A204.1 (cell line): ENCODE measurements around the gene HIPK4.
"Not testable (repeated sequence)": the region's sequence is repeated elsewhere in the genome, so short reads cannot be mapped to it uniquely, and the experiment has no call there.

Experiments
- FAIRE-seq: peaks from 2 replicates; lab custom pipeline; 2012; peaks lifted over from hg19 to GRCh38; lab: Jason Lieb, UNC

The HIPK4 gene

GRCh38 chr19:40390084-40390742 is at the start of gene HIPK4:
HIPK4 (minus strand) TSS chr19:40390181; CDS start chr19:40389902, 279 bp downstream.
- no peak for FAIRE-seq

- no peak for FAIRE-seq
These were observed 48.3 kb upstream of the HIPK4 start for GRCh38 chr19:40438284-40438683.

GRCh38 chr19:40433391-40434216 is 43.6 kb upstream of the HIPK4 start:
- peak; percentile 3 for FAIRE-seq

- FAIRE-seq = not testable (repeated sequence)
These were observed 42.8 kb upstream of the HIPK4 start for GRCh38 chr19:40432760-40433159.

- no peak for FAIRE-seq
These were observed 41.7 kb upstream of the HIPK4 start for GRCh38 chr19:40431698-40432097.

- FAIRE-seq = not testable (repeated sequence)
These were observed 40.3 kb upstream of the HIPK4 start for GRCh38 chr19:40430242-40430641.

GRCh38 chr19:40428197-40428596 is 38.2 kb upstream of the HIPK4 start:
- not testable (repeated sequence) for FAIRE-seq

GRCh38 chr19:40425450-40426287 is 35.7 kb upstream of the HIPK4 start, which contains the start of gene SERTAD1:
SERTAD1 (minus strand) TSS chr19:40425992; CDS start chr19:40423546, 2,446 bp downstream.
- FAIRE-seq = peak; percentile 99

GRCh38 chr19:40424637-40425449 is 34.9 kb upstream of the HIPK4 start:
- no peak for FAIRE-seq

GRCh38 chr19:40423938-40424337 is 34.0 kb upstream of the HIPK4 start:
- FAIRE-seq = no peak

- FAIRE-seq = no peak
These were observed 33.0 kb upstream of the HIPK4 start for GRCh38 chr19:40422748-40423566.

GRCh38 chr19:40421993-40422747 is 32.2 kb upstream of the HIPK4 start:
- FAIRE-seq = no peak

- FAIRE-seq = no peak
These were observed 31.1 kb upstream of the HIPK4 start for GRCh38 chr19:40420766-40421765.

GRCh38 chr19:40420451-40420765 is 30.4 kb upstream of the HIPK4 start:
- FAIRE-seq = no peak

GRCh38 chr19:40419780-40420179 is 29.8 kb upstream of the HIPK4 start:
- FAIRE-seq = no peak

GRCh38 chr19:40419066-40419612 is 29.2 kb upstream of the HIPK4 start:
- no peak for FAIRE-seq

GRCh38 chr19:40418040-40418439 is 28.1 kb upstream of the HIPK4 start:
- FAIRE-seq = no peak

GRCh38 chr19:40417643-40417981 is 27.6 kb upstream of the HIPK4 start:
- FAIRE-seq = no peak
